Measurements from ENCODE around the gene GNGT2.

Gene GNGT2

GRCh38 chr17:49165143-49165542 lies 45.2 kb downstream of the GNGT2 start:
- DNase-seq: no peak

GRCh38 chr17:49162866-49163265 lies 47.5 kb downstream of the GNGT2 start:
- no peak for DNase-seq

- DNase-seq: no peak
These were observed 52.6 kb downstream of the GNGT2 start for GRCh38 chr17:49157784-49158183.

GRCh38 chr17:49156256-49156655 lies 54.1 kb downstream of the GNGT2 start:
- no peak for DNase-seq
